ENCODE results near the gene SRD5A3.
"Not testable (repeated sequence)": the region's sequence is repeated elsewhere in the genome, so short reads cannot be mapped to it uniquely, and the experiment has no call there.

The SRD5A3 gene

DNA sequence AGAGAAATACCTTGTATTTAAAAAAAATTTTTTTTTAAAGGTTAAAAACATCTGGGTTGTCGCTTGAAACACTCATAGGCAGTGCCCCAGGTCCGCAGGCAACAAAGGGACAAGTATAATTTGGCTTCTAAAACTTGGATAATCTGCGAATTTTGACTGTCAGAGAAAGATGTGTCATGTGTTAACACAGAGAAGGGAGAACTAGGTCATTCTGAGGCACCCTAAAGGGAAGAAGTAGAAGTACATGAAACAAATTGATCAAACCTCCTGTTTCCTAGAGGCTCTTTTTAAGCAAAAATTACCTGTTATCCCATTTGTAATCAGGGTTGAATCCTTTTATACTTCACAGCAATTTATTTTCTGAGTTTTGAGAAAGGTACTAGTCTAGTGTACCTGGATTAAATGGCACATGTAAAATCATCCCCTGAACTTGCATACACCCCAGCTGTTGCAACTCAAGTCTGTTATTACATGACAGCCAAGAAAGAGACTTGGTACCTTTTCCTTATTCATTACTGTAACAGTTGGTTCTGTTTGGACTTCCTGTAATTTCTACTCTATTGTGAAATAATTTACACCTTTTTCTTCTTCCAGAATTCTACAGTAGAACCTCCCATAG lies 1.7 kb downstream of the SRD5A3 start:
- peak; percentile 34 for DNase-seq

DNA sequence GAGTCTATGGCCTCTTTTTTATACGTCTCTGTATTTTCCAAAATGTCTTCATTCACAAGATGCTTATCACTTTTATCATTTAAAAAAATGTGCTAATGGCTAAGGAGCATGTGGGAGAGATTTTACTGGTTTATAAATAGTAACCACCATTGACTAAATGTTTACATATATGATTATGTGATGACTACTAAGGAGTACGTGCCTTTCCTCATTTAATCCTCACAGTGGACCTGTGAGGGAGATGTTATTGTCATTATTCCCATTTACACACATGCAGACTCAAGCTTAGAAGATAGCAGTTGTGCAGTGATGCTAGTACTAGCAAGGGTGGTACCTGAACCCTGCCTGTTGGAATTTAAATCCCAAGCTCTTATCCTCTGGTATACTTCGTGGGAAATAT lies 2.4 kb downstream of the SRD5A3 start:
- DNase-seq: no peak

DNA sequence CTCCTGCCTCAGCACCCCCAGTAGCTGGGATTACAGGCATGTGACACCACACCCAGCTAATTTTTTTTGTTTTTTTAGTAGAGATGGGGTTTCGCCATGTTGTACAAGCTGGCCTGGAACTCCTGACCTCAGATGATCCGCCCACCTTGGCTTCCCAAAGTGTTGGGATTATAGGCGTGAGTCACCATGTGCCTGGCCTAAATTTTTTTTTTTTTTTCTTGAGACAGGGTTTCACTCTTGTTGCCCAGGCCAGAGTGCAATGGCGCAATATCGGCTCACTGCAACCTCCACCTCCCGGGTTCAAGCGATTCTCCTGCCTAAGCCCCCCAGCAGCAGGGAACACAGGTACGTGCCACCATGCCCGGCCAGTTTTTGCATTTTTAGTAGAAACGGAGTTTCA lies 4.8 kb downstream of the SRD5A3 start:
- not testable (repeated sequence) for DNase-seq

DNA sequence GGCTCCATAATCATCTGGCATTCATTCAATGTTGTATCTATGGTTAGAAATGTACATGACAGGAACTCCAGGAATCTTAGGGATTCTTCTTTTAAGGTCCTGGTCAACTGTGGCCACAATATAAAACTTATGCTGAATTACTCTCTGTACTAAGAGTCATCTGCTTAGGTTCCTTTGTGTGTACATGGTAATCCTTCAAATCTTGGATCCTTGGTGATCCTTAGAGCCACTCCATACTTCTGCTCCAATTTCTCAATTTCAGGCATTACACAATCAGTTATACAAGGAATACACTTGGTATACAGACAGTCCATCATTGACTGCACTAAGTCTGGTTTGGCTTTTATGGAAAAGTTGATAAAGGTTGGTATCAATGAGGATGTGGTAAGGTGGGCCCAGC lies 5.8 kb downstream of the SRD5A3 start:
- DNase-seq: no peak

DNA sequence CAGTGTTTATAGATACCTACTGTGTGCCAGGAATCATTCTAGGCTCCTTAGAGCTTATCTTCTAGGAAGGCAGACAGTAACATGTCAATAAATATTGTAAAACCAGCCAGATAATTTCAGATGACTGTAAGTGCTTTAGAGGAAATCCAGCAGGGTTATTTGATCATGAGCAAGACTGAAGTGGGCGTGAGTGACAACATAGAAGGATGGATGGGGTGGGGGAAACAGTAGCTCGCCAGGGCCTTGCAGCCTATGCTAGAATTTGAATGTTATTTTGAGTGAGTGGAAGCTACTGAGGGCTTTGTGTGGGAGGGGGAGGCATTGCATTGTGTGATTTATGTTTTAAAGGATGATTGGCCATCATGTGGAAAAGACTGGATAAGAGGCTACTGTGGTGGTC lies 6.7 kb downstream of the SRD5A3 start:
- DNase-seq: no peak

DNA sequence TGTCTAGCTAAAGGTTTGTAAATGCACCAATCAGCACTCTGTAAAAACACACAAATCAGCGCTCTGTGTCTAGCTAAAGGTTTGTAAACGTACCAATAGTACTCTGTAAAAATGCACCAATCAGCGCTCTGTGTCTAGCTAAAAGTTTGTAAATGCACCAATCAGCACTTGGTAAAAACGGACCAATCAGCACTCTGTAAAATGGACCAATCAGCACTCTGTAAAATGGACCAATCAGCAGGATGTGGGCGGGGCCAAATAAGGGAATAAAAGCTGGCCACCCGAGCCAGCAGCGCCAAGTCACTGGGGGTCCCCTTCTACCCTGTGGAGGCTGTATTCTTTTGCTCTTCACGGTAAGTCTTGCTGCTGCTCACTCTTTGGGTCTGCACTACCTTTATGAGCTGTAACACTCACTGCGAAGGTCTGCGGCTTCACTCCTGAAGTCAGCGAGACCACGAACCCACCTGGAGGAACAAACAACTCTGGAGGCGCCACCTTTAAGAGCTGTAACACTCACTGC lies 7.2 kb downstream of the SRD5A3 start:
- DNase-seq: not testable (repeated sequence)

DNA sequence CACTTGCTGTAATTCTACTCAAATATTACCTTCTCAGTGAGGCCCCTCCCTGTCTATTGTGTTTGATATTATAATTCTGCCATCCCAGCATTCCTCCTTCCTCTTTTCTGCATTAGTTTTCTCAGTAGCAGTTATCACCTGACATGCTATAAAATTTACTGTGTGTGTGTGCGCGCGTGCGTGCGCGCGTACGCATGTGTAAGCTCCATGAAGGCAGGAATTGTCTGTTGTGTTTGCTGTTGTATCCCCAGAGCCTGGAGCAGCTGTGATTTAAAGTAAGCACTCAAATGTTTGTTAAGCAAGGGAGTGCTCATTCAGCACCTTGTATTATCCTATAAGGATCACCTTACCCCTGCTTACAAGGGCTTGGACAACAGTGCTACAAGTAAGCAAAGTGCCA lies 8.6 kb downstream of the SRD5A3 start:
- DNase-seq: no peak

DNA sequence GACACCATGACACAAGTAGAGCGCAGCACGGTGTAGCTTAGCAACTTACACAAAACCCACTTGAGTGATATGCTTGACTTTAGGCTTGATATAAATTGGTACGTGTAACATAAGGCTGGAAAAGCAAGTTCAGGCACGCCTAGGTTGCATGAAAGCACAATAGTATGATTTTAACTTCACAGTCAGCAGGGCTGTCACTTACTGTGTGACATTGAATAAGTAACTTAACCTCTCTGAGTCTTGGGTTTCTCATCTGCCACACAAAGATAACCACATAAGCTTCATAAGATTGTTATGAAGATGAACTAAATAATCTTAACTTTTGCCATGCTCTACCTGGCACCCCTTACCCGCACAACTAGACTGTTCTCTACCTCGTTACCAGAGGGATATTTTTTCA lies 9.5 kb downstream of the SRD5A3 start:
- DNase-seq: no peak

DNA sequence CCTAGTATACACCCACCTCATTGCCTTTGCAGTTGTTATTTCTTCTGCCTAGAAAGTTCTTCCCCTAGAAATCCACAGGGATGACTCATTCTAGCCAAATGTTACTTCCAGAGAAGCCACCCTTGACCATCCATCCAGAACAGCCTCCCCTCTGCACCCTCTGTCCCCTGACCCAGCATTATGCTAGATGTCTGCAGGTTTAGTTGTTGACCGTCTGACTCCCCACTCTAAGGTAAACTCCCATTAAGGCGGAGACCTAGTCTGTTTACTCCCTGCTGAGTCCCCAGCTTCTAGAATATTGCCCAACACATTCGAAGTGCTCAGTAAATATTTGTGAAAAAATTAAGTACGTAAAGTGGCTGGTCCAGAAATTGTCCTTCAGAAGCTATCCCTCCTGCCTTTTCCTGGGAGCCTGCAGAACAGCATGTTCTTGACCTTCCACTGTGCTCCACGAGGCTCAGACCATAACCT lies 11.0 kb downstream of the SRD5A3 start:
- no peak for DNase-seq

DNA sequence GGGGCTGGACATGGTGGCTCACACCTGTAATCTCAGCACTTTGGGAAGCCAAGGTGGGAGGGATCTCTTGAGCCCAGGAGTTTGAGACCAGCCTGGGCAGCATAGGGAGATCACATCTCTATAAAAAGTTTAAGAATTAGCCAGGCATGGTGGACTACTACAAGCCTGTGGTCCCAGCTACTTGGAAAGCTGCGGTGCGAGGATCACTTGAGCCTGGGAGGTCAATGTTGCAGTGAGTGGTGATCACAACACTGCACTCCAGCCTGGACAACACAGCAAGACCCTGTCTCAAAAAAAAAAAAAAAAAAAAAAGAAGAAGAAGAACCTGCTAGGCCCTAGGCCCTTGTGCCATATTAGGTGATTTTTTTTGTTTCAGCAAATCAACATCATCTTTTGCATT lies 12.2 kb downstream of the SRD5A3 start:
- DNase-seq: no peak

DNA sequence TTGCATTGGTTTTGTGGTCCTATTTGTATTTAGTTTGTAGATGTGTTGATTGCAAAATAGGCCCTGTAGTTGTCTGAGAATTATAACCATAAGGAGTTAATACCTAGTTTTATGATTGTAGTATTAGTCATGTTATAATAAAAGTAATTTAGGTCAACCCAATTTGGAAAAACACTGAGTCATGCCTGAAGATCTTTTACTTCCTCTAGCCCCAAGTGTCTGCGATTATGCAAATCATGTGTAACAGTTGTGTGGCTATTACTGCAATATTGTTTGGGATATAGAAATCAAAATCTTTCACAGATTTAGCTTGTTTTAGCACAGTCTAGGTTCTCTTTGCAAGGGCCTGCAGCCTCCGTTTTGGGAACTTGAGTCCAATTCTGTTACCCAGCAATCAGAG lies 12.6 kb downstream of the SRD5A3 start:
- DNase-seq: peak; percentile 62

DNA sequence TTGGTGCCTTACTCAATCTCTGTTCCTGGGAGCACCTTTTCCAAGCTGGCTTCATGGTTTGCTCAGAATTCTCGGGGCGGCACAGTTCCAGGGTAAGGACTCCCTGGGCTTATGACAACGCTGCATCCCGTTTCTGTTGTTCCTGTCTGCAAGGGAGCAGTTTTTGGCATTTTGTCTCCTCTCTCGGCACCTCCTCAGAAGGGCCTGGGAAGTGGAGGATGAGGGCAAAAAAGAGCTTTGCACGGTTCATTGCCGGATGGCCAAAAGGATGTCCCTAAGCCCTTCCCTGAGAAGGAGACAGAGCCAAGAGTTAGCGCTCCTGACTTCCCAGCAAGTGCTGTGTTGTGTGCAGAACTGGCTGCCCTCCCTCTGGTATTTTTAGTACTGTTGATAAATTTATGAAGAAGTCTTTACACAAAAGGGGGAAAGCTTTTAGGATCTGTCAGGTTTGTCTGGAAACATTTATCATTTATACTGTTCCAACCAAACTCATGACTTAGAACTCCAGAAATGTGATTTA lies 13.4 kb downstream of the SRD5A3 start:
- no peak for DNase-seq

DNA sequence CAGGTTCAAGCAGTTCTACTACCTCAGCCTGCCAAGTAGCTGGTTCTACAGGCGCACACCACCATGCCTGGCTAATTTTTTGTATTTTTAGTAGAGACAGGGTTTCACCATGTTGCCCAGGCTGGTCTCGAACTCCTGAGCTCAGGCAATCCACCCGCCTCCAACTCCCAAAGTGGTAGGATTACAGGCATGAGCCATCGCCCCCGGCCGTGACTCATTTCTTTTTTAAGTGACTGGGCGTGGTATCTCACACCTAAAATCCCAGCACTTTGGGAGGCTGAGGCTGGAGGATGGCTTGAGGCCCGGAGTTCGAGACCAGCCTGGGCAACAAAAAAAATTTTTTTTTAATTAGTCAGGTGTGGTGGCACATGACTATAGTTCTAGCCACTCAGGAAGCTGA lies 16.9 kb downstream of the SRD5A3 start:
- DNase-seq: not testable (repeated sequence)

DNA sequence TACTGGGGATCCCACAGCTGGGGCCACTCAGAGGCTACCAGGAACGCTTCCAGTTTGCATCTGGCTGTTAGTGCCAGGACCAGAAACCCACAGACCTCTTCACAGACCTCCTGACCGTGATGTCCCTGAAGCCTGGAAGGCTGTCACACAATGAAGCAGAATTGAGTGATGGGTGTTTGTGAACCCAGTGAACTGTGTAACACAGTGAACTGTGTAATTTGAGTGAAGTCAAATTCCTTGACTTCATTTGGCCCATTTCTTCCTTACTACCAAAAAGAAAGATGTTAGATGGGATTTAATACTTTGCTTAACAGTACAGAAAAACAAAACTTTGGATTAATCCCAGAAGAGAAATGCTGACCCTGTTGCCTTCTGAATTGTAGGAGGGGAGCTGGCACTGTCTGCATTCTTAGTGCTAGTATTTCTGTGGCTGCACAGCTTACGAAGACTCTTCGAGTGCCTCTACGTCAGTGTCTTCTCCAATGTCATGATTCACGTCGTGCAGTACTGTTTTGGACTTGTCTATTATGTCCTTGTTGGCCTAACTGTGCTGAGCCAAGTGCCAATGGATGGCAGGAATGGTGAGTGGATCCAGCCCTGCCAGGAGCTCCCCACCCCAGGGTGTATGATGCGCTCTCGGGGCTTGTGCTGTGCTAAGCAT lies 17.8 kb downstream of the SRD5A3 start:
- no peak for DNase-seq

DNA sequence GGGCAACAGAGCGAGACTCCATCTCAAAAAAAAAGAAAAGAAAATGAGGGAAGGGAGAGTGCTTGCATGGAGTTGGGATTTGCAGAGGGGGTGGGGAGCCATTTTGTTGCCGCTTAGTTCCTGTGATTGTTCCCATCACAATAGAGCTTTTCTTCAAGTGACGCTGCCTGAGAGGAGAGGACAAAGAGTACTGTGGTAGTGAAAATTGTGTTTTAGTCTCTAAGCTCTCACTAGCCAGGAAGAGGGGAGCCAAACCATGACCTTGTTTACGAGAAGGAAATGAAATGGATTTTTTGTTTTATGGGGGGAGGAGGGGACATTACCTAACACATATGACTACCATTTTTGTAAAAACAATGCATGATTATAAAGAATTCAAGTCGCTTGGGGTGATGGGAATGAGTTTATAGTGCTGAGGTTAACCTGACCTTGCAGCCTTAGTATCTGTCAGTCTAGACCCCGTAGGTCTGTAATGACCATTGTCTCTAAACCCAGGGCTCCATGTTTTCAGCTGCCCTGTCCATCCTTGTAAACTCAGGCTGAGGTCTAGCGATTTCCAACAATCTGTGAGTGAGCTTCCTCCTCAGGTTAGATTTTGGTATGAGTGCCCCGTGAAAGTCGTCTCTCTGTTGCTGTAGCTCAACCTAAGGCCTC lies 18.8 kb downstream of the SRD5A3 start:
- DNase-seq: no peak

DNA sequence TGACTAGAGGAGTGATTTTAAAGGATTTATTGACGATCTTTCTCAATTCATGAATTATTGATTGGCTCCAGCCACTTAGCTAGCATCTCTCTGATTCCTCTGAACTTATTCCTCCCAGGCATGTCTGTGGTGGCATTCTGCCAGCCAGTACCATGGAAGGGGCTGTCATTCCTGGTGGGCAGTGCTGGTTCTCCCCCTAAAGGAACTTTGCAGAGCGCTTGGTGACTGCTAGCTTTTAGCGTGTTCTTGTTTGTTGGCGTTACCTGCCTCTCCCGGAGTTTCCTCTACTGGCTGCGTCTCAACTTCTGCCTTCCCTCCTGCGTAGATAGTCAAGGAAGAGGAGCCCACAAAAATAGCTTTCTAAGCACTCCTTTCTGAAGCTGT lies 19.3 kb downstream of the SRD5A3 start:
- no peak for DNase-seq

DNA sequence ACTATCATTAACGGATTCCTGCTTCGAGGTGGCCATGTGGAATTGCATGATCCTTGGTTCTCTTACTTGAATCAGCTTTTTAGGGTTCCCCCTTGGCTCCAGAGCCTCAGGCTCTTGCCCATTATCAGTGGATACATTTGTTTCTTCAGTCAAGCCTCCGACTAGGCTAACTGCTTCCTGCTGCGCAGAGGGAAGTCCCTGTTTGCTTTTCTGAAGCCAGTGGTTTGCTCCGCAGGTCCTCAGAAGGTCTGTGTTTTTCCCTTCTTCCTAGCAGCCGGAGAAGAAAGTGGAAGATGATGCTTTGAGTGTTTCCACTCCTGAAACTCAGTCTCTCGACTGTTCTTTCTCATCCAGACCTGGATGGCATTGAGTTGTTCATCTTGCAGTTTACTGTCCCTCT lies 20.6 kb downstream of the SRD5A3 start:
- no peak for DNase-seq

DNA sequence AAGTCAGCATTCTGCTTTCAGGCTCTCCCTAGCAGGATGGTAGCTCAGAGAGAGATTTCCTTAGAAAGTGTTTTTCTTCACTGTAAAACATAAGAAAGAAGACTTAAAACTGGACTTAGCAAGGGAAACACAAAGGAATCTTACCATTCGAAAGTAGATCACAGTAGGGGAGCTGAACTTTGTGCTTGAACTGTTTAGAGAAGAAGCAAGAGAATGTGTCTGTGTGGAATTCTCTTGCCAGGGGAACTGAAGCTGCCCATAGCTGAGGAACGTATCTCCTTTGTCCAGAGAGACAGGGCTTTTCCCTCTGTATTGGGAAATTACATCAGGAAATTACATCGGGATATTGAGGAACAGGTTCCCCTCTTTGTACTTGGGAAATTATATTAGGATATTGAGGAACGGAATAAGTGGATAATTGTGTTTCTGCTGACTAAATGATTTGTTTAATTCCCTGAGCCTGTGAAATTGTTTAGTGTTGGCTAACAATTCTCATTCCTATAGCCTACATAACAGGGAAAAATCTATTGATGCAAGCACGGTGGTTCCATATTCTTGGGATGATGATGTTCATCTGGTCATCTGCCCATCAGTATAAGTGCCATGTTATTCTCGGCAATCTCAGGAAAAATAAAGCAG lies 21.2 kb downstream of the SRD5A3 start:
- no peak for DNase-seq

DNA sequence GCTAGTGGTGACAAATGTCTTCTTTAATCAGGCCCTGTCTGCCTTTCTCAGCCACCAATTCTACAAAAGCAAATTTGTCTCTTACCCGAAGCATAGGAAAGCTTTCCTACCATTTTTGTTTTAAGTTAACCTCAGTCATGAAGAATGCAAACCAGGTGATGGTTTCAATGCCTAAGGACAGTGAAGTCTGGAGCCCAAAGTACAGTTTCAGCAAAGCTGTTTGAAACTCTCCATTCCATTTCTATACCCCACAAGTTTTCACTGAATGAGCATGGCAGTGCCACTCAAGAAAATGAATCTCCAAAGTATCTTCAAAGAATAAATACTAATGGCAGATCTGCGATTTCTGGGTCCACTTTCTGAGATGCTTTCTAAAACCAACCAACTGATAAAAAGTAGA lies 23.9 kb downstream of the SRD5A3 start:
- DNase-seq: no peak

DNA sequence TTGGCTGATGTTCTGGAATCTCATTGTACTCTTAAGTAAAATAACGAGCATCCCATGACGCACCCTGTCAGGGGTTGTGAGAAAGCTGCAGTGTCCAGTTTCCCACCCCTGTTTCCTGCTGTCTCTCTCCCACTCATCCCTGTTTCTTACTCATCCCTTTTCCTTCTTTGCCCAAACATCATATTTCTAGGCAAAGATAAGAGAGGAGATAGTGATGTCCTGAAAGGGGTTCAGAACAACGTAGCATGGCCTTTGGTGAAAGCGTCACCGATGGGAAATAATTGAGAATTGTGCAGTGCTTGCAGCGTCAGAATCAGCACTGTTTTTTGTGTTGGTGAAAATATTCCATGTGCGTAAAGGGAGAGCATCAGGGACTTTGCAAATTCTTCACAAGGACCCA lies 26.2 kb downstream of the SRD5A3 start:
- no peak for DNase-seq

DNA sequence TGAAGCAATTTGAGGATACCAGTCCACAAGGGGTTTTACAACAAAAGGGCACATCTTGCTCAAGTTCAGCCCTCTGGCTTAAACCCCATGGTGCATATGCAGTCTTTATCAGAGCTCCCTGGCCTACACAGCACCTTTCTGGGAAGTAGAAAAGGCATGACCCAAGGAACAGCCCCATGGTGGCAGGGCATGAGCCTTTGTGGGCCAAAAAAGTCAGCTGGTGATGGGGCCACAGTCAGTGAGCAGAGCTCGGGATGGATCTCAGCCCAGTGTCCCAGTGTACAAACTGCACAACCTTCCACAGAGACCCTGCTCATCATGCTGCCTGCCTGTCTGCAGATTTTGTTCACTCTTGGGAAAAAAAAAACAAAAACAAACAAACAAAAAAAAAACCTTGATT lies 27.4 kb downstream of the SRD5A3 start:
- DNase-seq: no peak

DNA sequence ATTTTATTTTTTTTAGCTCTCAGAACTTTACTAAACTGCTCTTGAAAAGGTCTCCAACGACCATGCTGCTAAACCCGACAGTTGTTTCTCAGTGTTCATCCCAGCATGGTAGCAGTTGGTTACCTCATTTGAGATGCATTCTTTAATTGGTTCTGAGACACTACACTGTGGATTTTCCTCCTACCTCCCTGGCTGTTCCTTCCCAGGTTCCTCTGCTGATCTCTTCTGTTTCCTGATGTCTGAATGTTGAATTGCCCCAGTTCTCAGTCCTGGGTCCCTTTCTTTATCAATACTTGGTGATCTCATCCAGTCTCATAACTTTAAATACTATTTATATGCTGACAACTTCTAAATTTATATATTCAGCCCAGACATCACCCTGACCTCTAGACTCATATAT lies 30.7 kb downstream of the SRD5A3 start:
- DNase-seq: no peak

DNA sequence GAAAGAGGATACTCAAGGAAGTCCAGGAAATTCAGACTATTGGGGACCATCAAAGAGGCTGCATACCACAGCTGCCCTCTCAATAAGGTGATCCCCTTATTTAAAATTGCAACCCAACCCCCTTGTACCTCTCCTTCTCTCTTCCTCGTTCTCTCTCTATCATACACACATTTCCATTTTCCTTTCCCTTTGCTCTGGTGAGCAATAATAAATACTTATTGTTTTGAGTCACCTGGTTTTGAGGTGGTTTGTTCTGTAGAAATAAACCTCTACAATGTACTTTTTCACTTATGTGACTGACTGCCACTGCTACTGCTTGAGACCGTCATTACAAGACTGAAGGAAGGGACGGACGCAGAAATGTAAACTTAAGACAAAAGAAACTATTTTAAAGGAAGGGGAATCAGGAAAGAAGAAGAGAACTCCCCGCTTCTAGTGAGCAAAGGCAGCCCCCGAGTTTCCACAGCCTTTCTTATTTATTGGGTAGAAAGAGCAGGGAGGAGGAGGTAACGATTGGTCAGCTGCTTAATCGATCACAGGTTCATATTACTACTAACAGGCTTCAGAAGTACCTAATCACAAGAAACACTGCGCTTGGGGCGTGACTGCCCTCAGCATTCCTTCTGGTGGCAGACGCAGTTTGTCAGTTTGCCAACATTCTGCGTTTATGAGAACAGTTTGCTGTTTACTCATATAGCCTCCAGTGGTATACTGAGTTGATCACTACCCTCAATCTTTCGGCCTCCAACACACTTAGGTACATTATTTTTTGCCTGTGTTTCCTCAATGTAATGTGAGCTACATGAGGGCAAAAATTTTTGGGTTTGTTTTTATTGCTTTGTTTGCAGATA lies 32.8 kb downstream of the SRD5A3 start:
- no peak for DNase-seq
